SJSA1 (cell line): ENCODE results near the gene STX3. TPM values are rescaled to one million over a fixed set of nuclear protein-coding genes. Genes with fewer than 3 reads are reported as not detected.

Experiments
- DNase-seq, 2 experiments: peaks; one replicate each; pipeline ENCODE4 v3.0.0-alpha.2; 2015 to 2020; ENCODE audit warnings: low spot score in 2 of 2, low read depth in 1 of 2
- H3K27ac ChIP-seq: fragments of 250-450 bp; sonication (Bioruptor Pico); 2 replicates; pipeline ENCODE4 v1.5.1; 2020; ENCODE audit warnings: mild to moderate bottlenecking, moderate library complexity
- H3K27me3 ChIP-seq: fragments of 250-450 bp; sonication (Bioruptor Pico); replicated peaks from 2 replicates; pipeline ENCODE4 v1.5.1; 2020; ENCODE audit warnings: mild to moderate bottlenecking, moderate library complexity
- H3K36me3 ChIP-seq: fragments of 250-450 bp; sonication (Bioruptor Pico); 2 replicates; pipeline ENCODE4 v1.5.1; 2020; ENCODE audit warnings: mild to moderate bottlenecking
- H3K4me1 ChIP-seq: fragments of 250-450 bp; sonication (Bioruptor Pico); replicated peaks from 2 replicates; pipeline ENCODE4 v1.6.1; 2021; ENCODE audit warnings: mild to moderate bottlenecking
- H3K4me3 ChIP-seq: fragments of 250-450 bp; sonication (Bioruptor Pico); 2 replicates; pipeline ENCODE4 v1.5.1; 2020; ENCODE audit warnings: mild to moderate bottlenecking
- H3K9me3 ChIP-seq: fragments of 250-450 bp; sonication (Bioruptor Pico); replicated peaks from 2 replicates; pipeline ENCODE4 v1.5.1; 2020; ENCODE audit warnings: mild to moderate bottlenecking
- total RNA-seq: library from RNA; depleted of rRNA; stranded (reverse); fragments of >200 nt; shearing (Covaris generic); gene quantifications from 2 replicates; pipeline ENCODE4 v1.2.3, GENCODE V29; 2014

The STX3 gene
- total RNA-seq, 1 experiment from 2014 or later = 29.7 TPM

DNA sequence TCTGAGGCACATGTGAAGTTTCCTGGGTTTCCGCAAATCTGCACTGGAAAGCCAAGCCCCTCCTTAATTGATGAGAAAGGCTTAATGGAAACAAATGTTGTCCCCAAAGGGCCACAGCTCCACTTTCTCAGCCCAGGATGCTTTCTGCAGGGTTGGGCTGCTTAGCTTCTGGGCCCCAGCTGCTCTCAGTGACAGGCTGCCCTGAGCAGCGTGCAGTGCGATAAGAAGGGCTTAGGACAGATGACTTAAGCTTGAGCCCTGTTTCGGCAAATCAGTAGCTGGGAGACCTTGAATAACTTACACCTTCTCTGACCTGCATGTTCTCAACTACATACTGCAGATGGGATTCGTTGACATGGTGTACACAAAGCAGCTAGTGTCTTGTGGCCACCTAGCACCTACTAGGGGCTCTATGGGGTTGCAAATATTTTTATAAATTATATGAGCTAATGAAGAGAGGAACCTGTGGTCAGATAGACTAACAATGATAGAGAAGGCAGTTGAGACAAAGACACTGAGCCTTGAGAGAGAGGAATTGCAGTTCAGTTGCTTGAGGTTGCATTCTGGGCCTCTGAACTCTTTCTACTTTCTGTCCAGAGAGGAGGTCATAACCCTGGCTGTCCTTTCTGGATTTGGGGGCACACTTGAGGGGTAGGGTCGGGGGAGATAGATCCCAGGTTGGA lies 11.5 kb downstream of the STX3 start:
- Histone ChIP-seq H3K27me3 (no peaks in the 10 kb centered on the region), H3K27ac (no peak overlapping the region), H3K4me1 (no peaks in the 10 kb centered on the region), H3K36me3 (peaks cover 4% of the 10 kb centered on the region; the same call in 1 of the 2 replicates), H3K4me3 (no peak overlapping the region), H3K9me3 (no peaks in the 10 kb centered on the region)
- DNase-seq = no peak

DNA sequence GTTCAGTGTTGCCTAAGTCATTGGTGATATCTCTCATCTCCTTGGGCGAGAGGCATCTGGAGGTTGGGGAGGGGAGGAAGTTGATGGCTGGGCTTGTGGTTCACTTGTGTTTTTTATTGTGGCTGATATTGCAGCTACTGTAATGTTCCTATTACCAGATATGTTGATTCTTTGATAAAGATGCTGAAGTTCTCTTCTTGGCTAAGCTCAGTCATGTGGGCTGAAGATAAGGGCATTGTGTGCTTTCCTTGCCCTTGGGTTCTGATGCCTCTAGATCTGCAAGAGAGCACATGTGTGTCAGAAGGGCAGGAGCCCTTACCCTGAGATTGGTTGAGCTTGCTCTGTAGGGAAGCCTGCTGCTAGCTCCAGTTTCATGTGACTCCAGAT lies 12.0 kb downstream of the STX3 start:
- Histone ChIP-seq H3K9me3 (no peaks in the 10 kb centered on the region), H3K36me3 (peaks cover 4% of the 10 kb centered on the region; the same call in 1 of the 2 replicates), H3K4me1 (no peaks in the 10 kb centered on the region), H3K4me3 (no peak overlapping the region), H3K27me3 (no peaks in the 10 kb centered on the region), H3K27ac (no peak overlapping the region)
- DNase-seq = no peak

DNA sequence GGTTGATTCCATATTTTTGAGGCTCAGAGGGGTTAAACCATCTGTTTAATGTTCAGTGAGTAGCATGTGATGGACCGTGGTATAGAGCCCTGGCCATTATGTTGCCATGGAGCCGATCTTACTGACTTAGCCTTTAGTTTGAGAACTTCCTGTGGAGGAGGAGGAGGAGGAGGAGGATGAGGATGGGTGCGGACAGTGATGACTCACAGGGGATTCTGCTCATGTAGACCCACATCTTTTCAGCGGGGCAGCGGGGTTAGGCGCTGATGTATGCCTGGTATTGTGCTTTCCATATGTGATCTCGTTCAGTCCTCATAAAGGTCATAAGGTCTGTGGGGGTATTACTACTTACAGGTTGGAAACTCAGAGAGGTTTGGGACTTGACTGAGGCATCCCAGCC lies 13.9 kb downstream of the STX3 start:
- H3K27ac ChIP-seq = no peak overlapping the region
- H3K9me3 ChIP-seq = no peaks in the 10 kb centered on the region
- no peaks in the 10 kb centered on the region for H3K27me3 ChIP-seq
- no peak for DNase-seq
- peaks cover 12% of the 10 kb centered on the region; the same call in 1 of the 2 replicates for H3K36me3 ChIP-seq
- H3K4me3 ChIP-seq = no peak overlapping the region
- no peaks in the 10 kb centered on the region for H3K4me1 ChIP-seq

DNA sequence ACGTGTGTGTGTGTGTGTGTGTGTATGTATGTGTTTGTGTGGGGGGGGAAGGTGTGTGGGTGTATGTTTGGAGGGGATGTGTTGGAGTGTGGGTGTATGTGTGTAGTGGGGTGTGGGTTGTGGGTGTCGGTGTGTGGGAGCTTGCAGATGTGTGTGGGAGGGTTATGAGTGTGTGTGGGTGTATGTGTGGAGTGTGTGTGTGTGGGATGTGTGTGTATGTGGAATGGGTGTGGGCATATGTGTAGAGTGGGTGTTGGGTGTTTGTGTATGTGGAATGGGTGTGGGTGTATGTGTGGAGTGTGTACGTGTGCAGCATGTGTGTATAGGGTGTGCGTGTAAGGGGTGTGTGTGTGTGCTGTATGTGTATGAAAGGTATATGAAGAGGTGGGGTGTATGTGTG lies 14.7 kb downstream of the STX3 start:
- Histone ChIP-seq H3K27ac (no peak overlapping the region), H3K27me3 (no peaks in the 10 kb centered on the region), H3K36me3 (peaks cover 13% of the 10 kb centered on the region), H3K4me1 (no peaks in the 10 kb centered on the region), H3K4me3 (no peak overlapping the region), H3K9me3 (no peaks in the 10 kb centered on the region)
- DNase-seq = no peak

DNA sequence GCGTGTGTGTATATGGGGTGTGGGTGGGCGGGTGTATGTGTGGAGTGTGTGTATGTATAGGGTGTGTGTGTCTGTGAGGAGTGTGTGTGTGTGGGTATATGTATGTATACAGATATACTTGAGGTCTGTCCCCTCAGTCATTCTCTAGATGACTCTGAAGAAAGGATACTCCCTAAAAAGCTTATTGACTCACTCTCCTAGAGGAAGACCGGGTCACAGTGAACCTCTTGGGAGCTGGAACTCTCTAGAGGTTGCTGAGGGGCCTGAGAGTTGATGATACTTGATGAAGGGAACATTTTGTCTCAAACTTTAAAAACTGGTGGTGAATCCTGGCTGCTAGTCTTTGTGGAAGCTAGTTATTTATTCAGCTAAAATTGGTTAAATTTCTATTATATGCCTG lies 15.1 kb downstream of the STX3 start:
- Histone ChIP-seq H3K27me3 (no peaks in the 10 kb centered on the region), H3K27ac (no peak overlapping the region), H3K9me3 (no peaks in the 10 kb centered on the region), H3K4me1 (no peaks in the 10 kb centered on the region), H3K4me3 (no peak overlapping the region), H3K36me3 (peaks cover 18% of the 10 kb centered on the region)
- no peak for DNase-seq

DNA sequence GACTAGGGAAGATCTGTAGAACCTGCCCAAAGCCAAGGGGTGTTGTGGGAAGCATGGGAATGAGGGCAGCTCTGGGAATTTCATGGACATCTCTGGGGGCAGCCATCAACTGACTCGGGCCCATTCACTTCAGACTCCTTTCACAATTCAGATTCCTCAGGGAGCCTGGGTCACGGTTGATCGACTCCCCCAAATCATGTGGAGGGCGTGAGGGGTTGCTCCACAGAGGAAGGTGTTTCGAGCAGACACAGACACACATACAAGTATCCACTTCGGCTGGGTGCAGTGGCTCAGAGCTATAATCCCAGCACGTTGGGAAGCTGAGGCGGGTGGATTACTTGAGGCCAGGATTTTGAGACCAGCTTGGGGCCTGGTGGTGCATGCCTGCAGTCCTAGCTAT lies 15.7 kb downstream of the STX3 start:
- no peaks in the 10 kb centered on the region for H3K4me1 ChIP-seq
- peaks cover 23% of the 10 kb centered on the region for H3K36me3 ChIP-seq
- no peak overlapping the region for H3K4me3 ChIP-seq
- no peaks in the 10 kb centered on the region for H3K9me3 ChIP-seq
- no peak overlapping the region for H3K27ac ChIP-seq
- no peak for DNase-seq
- H3K27me3 ChIP-seq = no peaks in the 10 kb centered on the region

DNA sequence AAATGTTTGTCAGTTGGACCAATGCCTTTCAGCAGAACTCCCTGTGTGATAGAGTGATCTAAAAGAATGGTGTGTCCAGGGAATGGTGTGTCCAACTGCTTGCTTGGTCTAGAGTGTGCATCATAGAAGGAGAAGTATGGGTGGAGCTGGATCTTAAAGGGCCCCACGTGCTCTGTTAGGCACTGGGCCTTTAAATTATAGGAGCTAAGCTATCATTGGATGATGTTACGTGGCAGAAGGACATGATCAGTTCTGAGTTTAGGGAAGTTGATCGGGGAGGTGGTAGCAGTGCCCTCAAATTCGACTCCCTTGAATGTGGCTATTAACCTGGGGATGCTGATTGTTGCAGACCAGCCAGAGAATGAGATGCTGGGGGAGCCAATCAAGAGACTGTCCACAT lies 16.4 kb downstream of the STX3 start:
- no peak overlapping the region for H3K27ac ChIP-seq

DNA sequence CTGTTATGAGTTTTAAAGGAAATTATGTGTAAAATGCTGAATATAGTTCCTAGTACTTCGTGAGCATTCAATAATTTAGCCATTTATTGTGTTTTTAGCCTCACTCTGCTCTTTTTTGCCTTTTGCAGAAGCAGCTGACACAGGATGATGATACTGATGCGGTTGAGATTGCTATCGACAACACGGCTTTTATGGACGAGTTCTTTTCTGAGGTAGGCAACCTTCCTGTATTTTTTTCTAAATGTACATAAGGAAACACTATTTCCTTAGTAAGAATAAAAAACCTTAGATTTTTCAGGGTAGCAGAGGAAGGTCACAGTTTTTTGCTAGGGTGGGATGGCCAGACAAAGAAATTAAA lies 17.9 kb downstream of the STX3 start:
- Histone ChIP-seq H3K27ac (no peak overlapping the region), H3K27me3 (no peaks in the 10 kb centered on the region), H3K36me3 (peaks cover 24% of the 10 kb centered on the region), H3K9me3 (no peaks in the 10 kb centered on the region), H3K4me3 (no peak overlapping the region), H3K4me1 (peaks cover 9% of the 10 kb centered on the region; the same call in 1 of the 2 replicates)
- DNase-seq = no peak

More for the DNA sequence above, 16.4 kb downstream of the STX3 start:
- Histone ChIP-seq H3K4me1 (peaks cover 5% of the 10 kb centered on the region; the same call in 1 of the 2 replicates), H3K27me3 (no peaks in the 10 kb centered on the region), H3K9me3 (no peaks in the 10 kb centered on the region), H3K4me3 (no peak overlapping the region), H3K36me3 (peaks cover 24% of the 10 kb centered on the region)
- no peak for DNase-seq

DNA sequence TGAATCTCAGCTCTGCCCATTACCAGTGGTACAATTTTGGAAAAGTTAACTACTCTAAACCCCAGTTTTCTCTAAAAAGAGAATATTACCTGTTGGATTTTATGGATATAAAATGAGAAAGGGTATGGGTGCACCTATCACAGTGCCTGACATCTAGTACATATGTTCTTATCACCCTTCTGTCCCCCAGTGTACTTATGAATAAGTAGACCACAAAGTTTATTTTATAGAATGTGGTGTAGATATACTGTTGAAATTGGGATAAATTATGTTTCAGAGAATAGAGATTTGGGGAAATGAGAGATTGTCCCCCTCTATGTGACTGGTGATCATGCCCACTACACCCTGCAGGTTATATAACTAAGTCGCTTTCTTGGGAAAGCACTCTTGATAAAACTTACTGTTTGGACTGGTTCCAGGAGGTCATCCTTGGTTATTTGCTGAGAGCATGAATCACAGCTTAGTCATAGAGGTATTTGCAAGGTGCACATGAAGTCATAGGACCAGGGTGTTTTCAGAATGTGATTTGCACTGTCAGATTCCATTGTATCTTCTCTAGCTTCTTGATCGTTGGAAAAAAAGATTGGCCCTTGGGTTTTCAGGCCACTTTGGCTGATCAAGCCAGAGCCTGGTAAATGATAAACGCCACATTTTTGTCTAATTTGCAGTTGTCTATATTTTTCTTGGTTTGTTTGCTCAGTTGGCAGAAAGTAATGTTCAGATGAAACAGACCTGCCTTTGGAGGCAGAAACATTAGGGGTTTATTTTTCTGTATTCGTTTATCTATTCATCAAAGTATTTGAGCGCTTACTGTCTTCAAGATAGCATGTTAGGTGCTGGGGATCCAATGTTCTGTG lies 21.3 kb downstream of the STX3 start:
- Histone ChIP-seq H3K27ac (no peak overlapping the region), H3K4me3 (no peak overlapping the region), H3K4me1 (peaks cover 9% of the 10 kb centered on the region; the same call in 1 of the 2 replicates), H3K27me3 (no peaks in the 10 kb centered on the region), H3K36me3 (peaks cover 24% of the 10 kb centered on the region), H3K9me3 (no peaks in the 10 kb centered on the region)
- DNase-seq = peak in 1 of 2 experiments; percentile 54

DNA sequence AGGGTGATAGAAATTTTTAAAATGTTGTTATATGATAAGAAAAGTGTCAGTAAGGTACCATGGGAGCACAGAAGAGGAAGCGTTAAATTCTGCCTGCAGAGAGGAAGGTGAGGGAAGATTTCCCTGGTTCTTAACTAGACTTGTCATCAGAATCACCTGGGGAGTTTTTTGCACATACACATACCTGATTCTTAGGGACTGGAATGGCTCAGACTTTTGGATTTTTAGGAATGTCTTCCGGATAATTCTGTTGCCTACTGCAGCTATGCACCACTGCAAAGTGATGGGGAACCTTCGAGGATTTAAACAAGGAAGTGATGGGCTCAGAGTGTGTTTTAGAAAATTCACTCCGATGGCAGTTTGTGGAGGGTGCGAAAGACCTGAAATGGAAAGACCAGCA lies 21.9 kb downstream of the STX3 start:
- peaks cover 9% of the 10 kb centered on the region; the same call in 1 of the 2 replicates for H3K4me1 ChIP-seq
- no peak for DNase-seq
- H3K36me3 ChIP-seq = peaks cover 26% of the 10 kb centered on the region
- no peaks in the 10 kb centered on the region for H3K9me3 ChIP-seq
- no peaks in the 10 kb centered on the region for H3K27me3 ChIP-seq
- H3K27ac ChIP-seq = no peak overlapping the region
- no peak overlapping the region for H3K4me3 ChIP-seq

DNA sequence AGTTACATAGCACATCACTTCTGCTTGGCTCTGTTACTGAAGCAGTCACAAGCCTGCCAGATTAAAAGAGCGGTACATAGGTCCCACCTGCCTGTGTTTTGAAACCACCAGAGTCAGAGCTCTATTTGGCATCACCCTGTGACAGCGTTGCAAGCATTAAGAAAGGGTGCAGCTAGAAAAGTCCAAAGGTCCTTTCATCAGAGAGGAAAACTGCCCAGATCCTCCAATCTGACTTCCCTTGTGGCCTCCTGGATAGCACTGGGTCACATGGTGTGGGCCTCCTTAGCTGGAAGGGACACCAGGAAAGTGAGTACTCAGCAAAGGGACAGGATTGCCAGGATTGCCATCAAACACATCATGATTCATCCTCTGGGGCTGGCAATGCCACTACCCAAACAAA lies 22.9 kb downstream of the STX3 start:
- no peak for DNase-seq
- Histone ChIP-seq H3K4me3 (no peak overlapping the region), H3K9me3 (no peaks in the 10 kb centered on the region), H3K27ac (no peak overlapping the region), H3K4me1 (peaks cover 9% of the 10 kb centered on the region; the same call in 1 of the 2 replicates), H3K36me3 (peaks cover 22% of the 10 kb centered on the region), H3K27me3 (no peaks in the 10 kb centered on the region)

DNA sequence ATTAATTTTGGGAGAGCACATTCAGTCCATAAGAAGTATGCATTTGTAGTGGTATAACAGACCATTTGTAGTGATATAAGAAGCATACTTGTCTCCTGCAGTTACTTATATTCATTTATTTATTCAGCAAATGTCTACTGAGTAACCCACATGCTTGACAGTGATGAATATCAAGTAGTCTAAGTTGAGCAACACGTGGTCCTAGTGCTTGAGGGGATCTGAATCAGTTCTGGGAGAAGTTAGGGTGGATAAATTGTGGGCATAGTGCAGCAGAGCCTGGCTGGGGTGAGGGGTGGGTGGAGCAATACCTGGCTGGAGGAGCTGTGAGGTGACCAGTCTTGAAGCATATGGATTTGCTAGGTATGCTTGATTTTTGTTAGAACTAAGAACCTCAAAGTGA lies 24.3 kb downstream of the STX3 start:
- peaks cover 14% of the 10 kb centered on the region for H3K36me3 ChIP-seq
- no peak overlapping the region for H3K27ac ChIP-seq
- no peaks in the 10 kb centered on the region for H3K9me3 ChIP-seq
- no peak overlapping the region for H3K4me3 ChIP-seq
- peaks cover 9% of the 10 kb centered on the region; the same call in 1 of the 2 replicates for H3K4me1 ChIP-seq
- DNase-seq = no peak
- no peaks in the 10 kb centered on the region for H3K27me3 ChIP-seq

DNA sequence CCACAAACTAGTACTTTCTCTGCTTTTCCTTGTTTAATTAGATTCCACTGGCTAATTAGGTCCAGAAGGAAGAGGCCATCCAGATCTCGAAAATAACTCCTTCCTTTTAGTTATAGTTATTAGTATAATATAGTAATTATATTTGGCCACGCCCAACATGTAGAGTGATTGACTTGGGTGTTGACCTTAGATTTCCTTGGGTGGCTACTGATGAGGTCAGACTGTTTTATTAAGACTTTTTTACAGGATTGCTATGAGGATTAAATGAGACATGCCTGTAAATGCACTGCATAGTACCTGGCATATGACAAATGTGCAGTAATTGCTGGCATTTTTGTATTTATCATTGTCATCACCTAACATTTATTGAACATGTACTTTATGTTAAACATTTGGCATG lies 26.9 kb downstream of the STX3 start:
- 0 out of 2 replicates have a peak, but pooled peaks cover 3% of the 10 kb centered on the region for H3K36me3 ChIP-seq
- H3K4me3 ChIP-seq = no peak overlapping the region
- no peak overlapping the region for H3K27ac ChIP-seq
- H3K9me3 ChIP-seq = no peaks in the 10 kb centered on the region
- no peak for DNase-seq
- no peaks in the 10 kb centered on the region for H3K27me3 ChIP-seq
- H3K4me1 ChIP-seq = peaks cover 8% of the 10 kb centered on the region

DNA sequence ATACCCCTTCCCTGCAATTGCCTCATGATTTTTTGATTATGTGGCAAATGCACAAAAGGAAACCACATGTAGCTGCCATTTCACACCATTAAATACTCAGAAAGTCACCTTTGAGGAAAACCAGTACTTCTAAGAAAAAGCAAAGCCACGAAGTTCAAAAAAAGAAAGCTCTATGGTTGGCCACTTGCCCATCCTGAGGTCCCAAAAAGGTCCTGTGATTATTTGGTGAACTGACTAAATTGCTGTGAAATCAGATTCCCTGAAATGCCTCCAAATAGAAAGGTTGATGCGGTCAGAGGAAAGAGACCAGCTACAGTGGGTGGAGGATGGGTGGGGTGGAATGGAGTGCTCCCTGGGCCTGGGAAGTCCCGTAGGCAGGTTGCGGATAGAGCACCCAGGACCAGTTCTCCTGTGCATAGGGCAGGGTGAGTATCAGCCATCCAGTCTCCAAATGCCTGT lies 28.5 kb downstream of the STX3 start:
- DNase-seq = no peak
- H3K9me3 ChIP-seq = no peaks in the 10 kb centered on the region

More for the DNA sequence above, 28.5 kb downstream of the STX3 start:
- no peak overlapping the region for H3K4me3 ChIP-seq
- H3K27ac ChIP-seq = no peak overlapping the region
- peaks cover 8% of the 10 kb centered on the region; the same call in 1 of the 2 replicates for H3K36me3 ChIP-seq
- H3K4me1 ChIP-seq = peaks cover 20% of the 10 kb centered on the region
- no peaks in the 10 kb centered on the region for H3K27me3 ChIP-seq
